ENCODE data around the gene IFI44.
A peak's percentile ranks its signal among the peaks of the same experiment; 100 is the strongest.

IFI44 gene

GRCh38 chr1:78683079-78683478 is 33.4 kb downstream of the IFI44 start:
- DNase-seq (ENCODE audit: low spot score): no peak
- no peak for TF ChIP-seq CTCF (IDR thresholded peaks at IDR 0.05; ENCODE audit: extremely low read depth, insufficient read depth, missing control alignments)
- in situ Hi-C loops (cut with MboI; ENCODE audit: low pct_unique_long_range_greater_than_20kb, low sequenced_read_pairs, unreplicated experiment): no loop called here

GRCh38 chr1:78687315-78687714 is 37.7 kb downstream of the IFI44 start:
- in situ Hi-C loops (cut with MboI; ENCODE audit: low pct_unique_long_range_greater_than_20kb, low sequenced_read_pairs, unreplicated experiment): no loop called here

GRCh38 chr1:78687914-78688313 is 38.3 kb downstream of the IFI44 start:
- no peak for DNase-seq (ENCODE audit: low spot score)
- TF ChIP-seq CTCF (IDR thresholded peaks at IDR 0.05; ENCODE audit: extremely low read depth, insufficient read depth, missing control alignments): no peak
- in situ Hi-C loops (cut with MboI; ENCODE audit: low pct_unique_long_range_greater_than_20kb, low sequenced_read_pairs, unreplicated experiment): no loop called here

More at GRCh38 chr1:78687315-78687714, 37.7 kb downstream of the IFI44 start:
- TF ChIP-seq CTCF (IDR thresholded peaks at IDR 0.05; ENCODE audit: extremely low read depth, insufficient read depth, missing control alignments): no peak
- DNase-seq (ENCODE audit: low spot score): no peak

- peak; percentile 6 for DNase-seq (ENCODE audit: low spot score)
- TF ChIP-seq CTCF (IDR thresholded peaks at IDR 0.05; ENCODE audit: extremely low read depth, insufficient read depth, missing control alignments): no peak
- in situ Hi-C loops (cut with MboI; ENCODE audit: low pct_unique_long_range_greater_than_20kb, low sequenced_read_pairs, unreplicated experiment): no loop called here
Measured at GRCh38 chr1:78688697-78689096, 39.1 kb downstream of the IFI44 start.

GRCh38 chr1:78690516-78690915 is 40.9 kb downstream of the IFI44 start:
- DNase-seq (ENCODE audit: low spot score): no peak
- in situ Hi-C loops (cut with MboI; ENCODE audit: low pct_unique_long_range_greater_than_20kb, low sequenced_read_pairs, unreplicated experiment): no loop called here
- TF ChIP-seq CTCF (IDR thresholded peaks at IDR 0.05; ENCODE audit: extremely low read depth, insufficient read depth, missing control alignments): no peak

- TF ChIP-seq CTCF (IDR thresholded peaks at IDR 0.05; ENCODE audit: extremely low read depth, insufficient read depth, missing control alignments): no peak
- DNase-seq (ENCODE audit: low spot score): no peak
- in situ Hi-C loops (cut with MboI; ENCODE audit: low pct_unique_long_range_greater_than_20kb, low sequenced_read_pairs, unreplicated experiment): no loop called here
Measured at GRCh38 chr1:78691995-78692747, 42.5 kb downstream of the IFI44 start.

Measured in GM13977 (cell line).